NCI-H1436 treated with DMSO at 0.1 percent for 48 hours (cell line): ENCODE measurements around the gene TMEM187.
A peak's percentile ranks its signal among the peaks of the same experiment; 100 is the strongest.

ENCODE experiments used
- DNase-seq: peaks from one replicate; lab custom pipeline; 2025; lab: John Stamatoyannopoulos, UW

The TMEM187 gene

GRCh38 chrX:154000051-154000450 is 27.5 kb downstream of the TMEM187 start:
- DNase-seq: peak; percentile 11

GRCh38 chrX:154002215-154002719 is 29.7 kb downstream of the TMEM187 start:
- DNase-seq: peak; percentile 66

- no peak for DNase-seq
Observed at GRCh38 chrX:154004315-154004714, 31.8 kb downstream of the TMEM187 start.

GRCh38 chrX:154006947-154007346 is 34.4 kb downstream of the TMEM187 start:
- no peak for DNase-seq

GRCh38 chrX:154008521-154008920 is 36.0 kb downstream of the TMEM187 start:
- DNase-seq: no peak

- no peak for DNase-seq
Observed at GRCh38 chrX:154010330-154011087, 38.0 kb downstream of the TMEM187 start.

- DNase-seq: no peak
Observed at GRCh38 chrX:154011376-154012335, 39.1 kb downstream of the TMEM187 start.

GRCh38 chrX:154012336-154012991 is 39.9 kb downstream of the TMEM187 start:
- DNase-seq: no peak

- DNase-seq: no peak
Observed at GRCh38 chrX:154013001-154013421, 40.5 kb downstream of the TMEM187 start.

GRCh38 chrX:154013614-154014360 is 41.2 kb downstream of the TMEM187 start:
- no peak for DNase-seq

- DNase-seq: no peak
Observed at GRCh38 chrX:154014429-154015380, 42.2 kb downstream of the TMEM187 start.

- DNase-seq: no peak
Observed at GRCh38 chrX:154015581-154016264, 43.2 kb downstream of the TMEM187 start.

GRCh38 chrX:154016366-154017076 is 44.0 kb downstream of the TMEM187 start:
- DNase-seq: no peak

- DNase-seq: no peak
Observed at GRCh38 chrX:154017766-154018517, 45.4 kb downstream of the TMEM187 start.

- DNase-seq: no peak
Observed at GRCh38 chrX:154018518-154019060, 46.0 kb downstream of the TMEM187 start.

GRCh38 chrX:154019061-154019621 is 46.6 kb downstream of the TMEM187 start:
- no peak for DNase-seq
